Chondrocyte (in vitro differentiated cells): ENCODE results near the gene RPS6KB2. TPM values are rescaled to one million over a fixed set of nuclear protein-coding genes. Genes with fewer than 3 reads are reported as not detected.

Source experiments
- DNase-seq: peaks from one replicate; pipeline ENCODE4 v3.0.0; 2021; ENCODE audit warnings: mixed read lengths, low spot score
- H3K27ac Mint-ChIP-seq: one replicate; pipeline ENCODE4 v1.8.0; 2021; ENCODE audit warnings: mild to moderate bottlenecking, moderate library complexity, mixed read lengths; ENCODE audit not compliant: unreplicated experiment
- H3K27me3 Mint-ChIP-seq: 2 replicates; pipeline ENCODE4 v1.8.0; 2021; ENCODE audit warnings: low read depth, mixed read lengths
- H3K36me3 Mint-ChIP-seq: 2 replicates; pipeline ENCODE4 v1.8.0; 2021; ENCODE audit warnings: low read depth, mixed read lengths
- H3K4me1 Mint-ChIP-seq: 2 replicates; pipeline ENCODE4 v1.8.0; 2021; ENCODE audit warnings: low read depth, mild to moderate bottlenecking, mixed read lengths
- H3K4me3 Mint-ChIP-seq: one replicate; pipeline ENCODE4 v1.8.0; 2021; ENCODE audit warnings: mild to moderate bottlenecking, moderate library complexity, mixed read lengths; ENCODE audit not compliant: unreplicated experiment
- H3K9me3 Mint-ChIP-seq: 2 replicates; pipeline ENCODE4 v1.8.0; 2021; ENCODE audit warnings: low read depth, mixed read lengths
- CTCF ChIP-seq: fragments of 200-600 bp; sonication (generic); IDR thresholded peaks from 2 replicates; pipeline ENCODE4 v1.5.0; 2021; ENCODE audit warnings: antibody characterized with exemption, mild to moderate bottlenecking, moderate library complexity
- total RNA-seq: library from RNA; stranded (reverse); gene quantifications from 3 replicates; pipeline ENCODE4 v1.2.1, GENCODE V29; 2021

Gene RPS6KB2
- total RNA-seq, 1 donor from 2014 or later: 42.3 TPM

DNA sequence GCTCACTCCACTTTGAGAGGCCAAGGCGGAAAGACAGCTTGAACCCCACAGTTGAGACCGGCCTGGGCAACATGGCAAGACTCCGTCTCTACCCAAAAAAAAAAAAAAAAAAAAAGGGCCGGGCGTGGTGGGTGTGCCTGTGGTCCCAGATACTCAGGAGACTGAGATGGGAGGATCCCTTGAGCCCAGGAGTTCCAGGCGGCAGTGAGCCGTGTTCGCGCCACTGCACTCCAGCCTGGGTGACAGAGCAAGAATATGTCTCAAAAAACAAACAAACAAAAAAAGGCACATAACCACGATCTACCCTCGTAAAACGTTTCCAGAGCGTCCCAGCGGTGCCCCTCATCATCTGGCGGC, 37.4 kb upstream of the RPS6KB2 start:
- no peak for TF ChIP-seq CTCF
- H3K27ac Mint-ChIP-seq: peak overlapping the region; percentile 83
- H3K36me3 Mint-ChIP-seq: peaks cover 1% of the 10 kb centered on the region
- no peak for DNase-seq
- no peaks in the 10 kb centered on the region for H3K27me3 Mint-ChIP-seq
- H3K9me3 Mint-ChIP-seq: no peaks in the 10 kb centered on the region
- H3K4me3 Mint-ChIP-seq: peak overlapping the region; percentile 90
- peaks cover 21% of the 10 kb centered on the region for H3K4me1 Mint-ChIP-seq

DNA sequence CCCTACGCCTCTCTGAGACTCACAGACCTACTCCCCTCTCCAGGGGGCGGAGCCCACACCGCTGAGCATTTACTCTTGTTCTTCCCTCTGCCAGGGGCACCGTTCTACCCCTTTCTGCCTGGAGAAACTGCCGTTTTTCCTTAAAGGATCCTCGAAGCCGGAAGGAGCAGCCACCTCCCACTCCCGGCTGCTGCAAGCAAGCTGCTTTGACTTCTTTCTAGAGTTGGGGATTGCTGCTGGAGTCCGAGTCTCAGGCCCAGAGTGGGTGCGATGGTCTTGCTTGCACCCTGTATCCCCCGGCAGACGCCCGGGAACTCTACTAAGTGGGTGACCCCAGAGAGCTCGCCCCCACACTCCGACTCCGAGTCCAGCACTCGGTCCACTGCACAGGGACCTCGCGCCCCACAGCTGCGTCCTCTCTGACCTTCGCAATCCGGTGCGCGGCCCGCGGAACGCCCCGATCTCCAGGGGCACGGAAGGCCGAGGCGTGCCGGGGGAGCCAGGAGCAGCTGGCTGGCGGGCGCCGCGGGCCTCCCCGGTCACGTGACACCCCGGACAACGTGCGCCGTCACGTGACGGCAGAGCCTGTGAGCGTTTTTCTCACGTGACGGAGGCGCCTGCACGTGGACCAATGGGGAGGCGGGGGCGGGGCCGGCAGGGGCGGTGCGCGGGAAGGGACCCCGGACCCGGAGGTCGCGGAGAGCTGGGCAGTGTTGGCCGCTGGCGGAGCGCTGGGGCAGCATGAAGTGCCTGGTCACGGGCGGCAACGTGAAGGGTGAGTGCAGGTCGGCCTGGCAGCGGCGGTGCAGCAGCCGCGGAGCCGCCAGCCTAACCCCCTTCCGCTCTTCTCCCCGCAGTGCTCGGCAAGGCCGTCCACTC, 36.8 kb upstream of the RPS6KB2 start, which contains the start of gene RAD9A:
TSS of gene RAD9A (plus strand) at position 683 of the 879 bp plus-strand sequence. CDS start at position 742, 59 bp downstream.
- H3K9me3 Mint-ChIP-seq: no peaks in the 10 kb centered on the region
- peaks cover 21% of the 10 kb centered on the region for H3K4me1 Mint-ChIP-seq
- TF ChIP-seq CTCF: peak; percentile 25
- DNase-seq: no peak
- H3K4me3 Mint-ChIP-seq: peak within 1 kb of the TSS; percentile 90
- peak within 1 kb of the TSS; percentile 92 for H3K27ac Mint-ChIP-seq
- H3K27me3 Mint-ChIP-seq: no peaks in the 10 kb centered on the region
- H3K36me3 Mint-ChIP-seq: peaks cover 1% of the 10 kb centered on the region

- no peaks in the 10 kb centered on the region for H3K27me3 Mint-ChIP-seq
- H3K36me3 Mint-ChIP-seq: peaks cover 3% of the 10 kb centered on the region
- no peak for TF ChIP-seq CTCF
- H3K4me1 Mint-ChIP-seq: peaks cover 21% of the 10 kb centered on the region
- peak overlapping the region; percentile 92 for H3K27ac Mint-ChIP-seq
- peak overlapping the region; percentile 90 for H3K4me3 Mint-ChIP-seq
- H3K9me3 Mint-ChIP-seq: no peaks in the 10 kb centered on the region
- no peak for DNase-seq
Observed at GRCh38 chr11:67392183-67392715, 36.0 kb upstream of the RPS6KB2 start.

DNA sequence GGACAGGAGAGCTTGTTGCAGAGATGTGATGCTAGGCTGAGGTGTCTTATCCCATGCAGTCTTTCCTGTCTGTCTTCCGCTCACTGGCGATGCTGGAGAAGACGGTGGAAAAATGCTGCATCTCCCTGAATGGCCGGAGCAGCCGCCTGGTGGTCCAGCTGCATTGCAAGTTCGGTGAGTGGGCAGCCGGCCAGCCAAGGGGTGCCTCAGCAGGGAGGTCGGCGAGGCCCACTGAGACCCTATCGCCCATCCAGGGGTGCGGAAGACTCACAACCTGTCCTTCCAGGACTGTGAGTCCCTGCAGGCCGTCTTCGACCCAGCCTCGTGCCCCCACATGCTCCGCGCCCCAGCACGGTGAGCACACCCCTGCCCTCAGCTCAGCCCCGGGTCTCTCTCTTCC, 34.9 kb upstream of the RPS6KB2 start:
- H3K27me3 Mint-ChIP-seq: no peaks in the 10 kb centered on the region
- TF ChIP-seq CTCF: no peak
- H3K9me3 Mint-ChIP-seq: no peaks in the 10 kb centered on the region
- no peak overlapping the region for H3K27ac Mint-ChIP-seq
- DNase-seq: no peak
- peaks cover 11% of the 10 kb centered on the region for H3K36me3 Mint-ChIP-seq
- H3K4me3 Mint-ChIP-seq: no peak overlapping the region
- peaks cover 21% of the 10 kb centered on the region for H3K4me1 Mint-ChIP-seq

DNA sequence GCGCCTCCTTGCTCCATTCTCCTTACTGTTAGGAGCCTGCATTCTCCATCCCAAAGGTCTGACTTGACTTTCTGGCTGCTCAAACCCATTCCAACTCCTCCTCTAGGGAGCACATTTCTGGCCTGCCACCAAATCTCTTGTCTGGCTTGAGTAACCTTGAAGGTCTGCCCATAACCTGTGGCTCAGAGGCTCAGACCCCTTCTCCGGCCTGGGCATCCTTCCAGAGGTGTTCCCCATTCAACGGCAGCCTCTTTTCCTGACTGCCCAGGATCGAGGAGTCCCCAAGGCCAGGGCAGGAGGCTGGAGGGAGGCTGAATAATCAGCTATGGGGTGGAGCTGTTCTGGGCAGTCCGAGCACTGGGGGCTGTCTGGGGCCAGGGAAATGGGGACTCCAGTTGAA, 34.3 kb upstream of the RPS6KB2 start:
- no peaks in the 10 kb centered on the region for H3K9me3 Mint-ChIP-seq
- peaks cover 21% of the 10 kb centered on the region for H3K4me1 Mint-ChIP-seq
- H3K36me3 Mint-ChIP-seq: peaks cover 12% of the 10 kb centered on the region
- H3K27ac Mint-ChIP-seq: no peak overlapping the region
- TF ChIP-seq CTCF: no peak
- DNase-seq: no peak
- H3K4me3 Mint-ChIP-seq: no peak overlapping the region
- no peaks in the 10 kb centered on the region for H3K27me3 Mint-ChIP-seq
